Left ventricle myocardium inferior (tissue), 1 donor: ENCODE results near the gene SNRPD1. TPM values are rescaled to one million over a fixed set of nuclear protein-coding genes. Genes with fewer than 3 reads are reported as not detected.

ENCODE experiments used
- DNase-seq: peaks from one replicate; pipeline ENCODE4 v3.0.0-alpha.2; 2020
- H3K27ac ChIP-seq: fragments of 200-600 bp; replicated peaks from 2 replicates; pipeline ENCODE4 v1.8.0; 2021
- H3K27me3 ChIP-seq: fragments of 200-600 bp; 2 replicates; pipeline ENCODE4 v1.8.0; 2021; ENCODE audit warnings: low read depth
- H3K36me3 ChIP-seq: fragments of 200-600 bp; 2 replicates; pipeline ENCODE4 v1.8.0; 2021
- H3K4me1 ChIP-seq: fragments of 200-600 bp; 2 replicates; pipeline ENCODE4 v1.8.0; 2021
- H3K4me3 ChIP-seq: fragments of 200-600 bp; 2 replicates; pipeline ENCODE4 v1.8.0; 2021; ENCODE audit warnings: mild to moderate bottlenecking, moderate library complexity
- H3K9me3 ChIP-seq: fragments of 200-600 bp; replicated peaks from 2 replicates; pipeline ENCODE4 v1.8.0; 2021
- intact Hi-C: fragments of 100-400 bp; cut with micrococcal nuclease; formaldehyde crosslinking; loops from one replicate; pipeline ENCODE4 v1.11.0; 2022
- total RNA-seq: library from RNA; stranded (reverse); fragmentation: NEBNext Ultra II Directional; extraction: Animal tissue kit (Norgen Biotek cat#: 25700); gene quantifications from one replicate; pipeline ENCODE4 v1.2.1, GENCODE V29; 2021
- TF ChIP-seq, protein P1 (sequence below): fragments of 200-600 bp; IDR thresholded peaks from 2 replicates; pipeline ENCODE4 v1.8.0; 2021; ENCODE audit warnings: antibody characterized with exemption, mild to moderate bottlenecking, borderline replicate concordance
- donor health status: DM: no; HTN: yes; CAD: no; lungs with severe emphysema.

Gene SNRPD1
- total RNA-seq, 1 donor from 2014 or later: 23.9 TPM

DNA sequence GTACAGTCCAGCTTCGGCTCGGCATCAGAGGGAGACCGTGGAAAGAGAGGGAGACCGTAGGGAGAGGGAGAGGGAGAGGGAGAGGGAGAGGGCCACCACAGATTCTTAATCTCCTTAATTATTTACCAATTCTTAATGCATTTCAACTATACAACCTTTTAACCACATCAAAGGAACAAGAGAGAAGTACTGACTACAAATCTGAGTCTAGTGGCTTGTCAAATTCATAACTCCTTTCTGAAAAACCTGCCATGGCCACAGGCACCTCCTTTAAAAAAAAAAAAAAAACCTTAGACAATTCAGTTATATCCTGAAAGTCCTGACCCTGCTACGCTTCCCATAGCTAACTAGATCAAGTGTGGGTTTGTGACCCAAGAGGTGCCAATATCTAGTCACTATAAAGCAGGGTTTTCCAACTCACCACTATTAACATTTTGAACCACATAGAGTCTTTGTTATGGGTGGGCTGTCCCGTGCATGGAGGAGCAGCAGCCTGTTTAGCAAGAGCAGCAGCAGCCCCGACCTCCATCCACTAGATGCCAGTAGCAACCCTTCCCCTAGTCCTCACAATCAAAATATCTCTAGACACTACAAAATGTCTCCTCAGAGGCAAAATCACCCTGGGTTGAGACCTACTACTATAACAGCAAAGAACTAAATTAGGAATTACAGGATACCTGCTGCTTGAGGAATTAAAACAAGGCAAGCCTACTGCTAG lies 18.4 kb upstream of the SNRPD1 start:
- no peak overlapping the region for H3K27ac ChIP-seq
- peaks cover 27% of the 10 kb centered on the region for H3K4me1 ChIP-seq
- DNase-seq: no peak
- TF ChIP-seq, protein P1, sequence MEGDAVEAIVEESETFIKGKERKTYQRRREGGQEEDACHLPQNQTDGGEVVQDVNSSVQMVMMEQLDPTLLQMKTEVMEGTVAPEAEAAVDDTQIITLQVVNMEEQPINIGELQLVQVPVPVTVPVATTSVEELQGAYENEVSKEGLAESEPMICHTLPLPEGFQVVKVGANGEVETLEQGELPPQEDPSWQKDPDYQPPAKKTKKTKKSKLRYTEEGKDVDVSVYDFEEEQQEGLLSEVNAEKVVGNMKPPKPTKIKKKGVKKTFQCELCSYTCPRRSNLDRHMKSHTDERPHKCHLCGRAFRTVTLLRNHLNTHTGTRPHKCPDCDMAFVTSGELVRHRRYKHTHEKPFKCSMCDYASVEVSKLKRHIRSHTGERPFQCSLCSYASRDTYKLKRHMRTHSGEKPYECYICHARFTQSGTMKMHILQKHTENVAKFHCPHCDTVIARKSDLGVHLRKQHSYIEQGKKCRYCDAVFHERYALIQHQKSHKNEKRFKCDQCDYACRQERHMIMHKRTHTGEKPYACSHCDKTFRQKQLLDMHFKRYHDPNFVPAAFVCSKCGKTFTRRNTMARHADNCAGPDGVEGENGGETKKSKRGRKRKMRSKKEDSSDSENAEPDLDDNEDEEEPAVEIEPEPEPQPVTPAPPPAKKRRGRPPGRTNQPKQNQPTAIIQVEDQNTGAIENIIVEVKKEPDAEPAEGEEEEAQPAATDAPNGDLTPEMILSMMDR: no peak
- no peaks in the 10 kb centered on the region for H3K9me3 ChIP-seq
- intact Hi-C loops: no loop called here
- no peak overlapping the region for H3K4me3 ChIP-seq
- H3K36me3 ChIP-seq: no peaks in the 10 kb centered on the region
- H3K27me3 ChIP-seq: no peaks in the 10 kb centered on the region

DNA sequence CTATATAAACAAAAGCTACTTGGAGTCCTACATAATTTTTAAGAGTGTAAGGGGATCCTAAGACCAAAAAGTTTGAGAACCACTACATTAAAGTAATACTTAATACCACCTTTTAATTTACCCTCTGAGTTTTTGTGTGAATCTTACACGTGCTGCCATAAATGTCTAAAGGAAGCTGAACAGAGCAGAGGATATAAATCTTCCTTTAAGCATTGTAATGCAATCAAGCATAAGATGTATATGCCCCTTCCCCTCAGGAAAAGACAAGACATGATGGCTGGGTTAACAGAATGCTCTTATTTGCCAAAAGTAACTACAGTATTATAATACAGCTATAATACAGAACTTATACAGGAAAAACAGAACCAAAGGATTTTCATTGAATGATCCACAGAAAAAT lies 14.5 kb upstream of the SNRPD1 start:
- intact Hi-C loops: no loop called here
- Histone ChIP-seq H3K9me3 (no peaks in the 10 kb centered on the region), H3K27me3 (no peaks in the 10 kb centered on the region), H3K36me3 (no peaks in the 10 kb centered on the region), H3K27ac (no peak overlapping the region), H3K4me1 (peaks cover 41% of the 10 kb centered on the region), H3K4me3 (no peak overlapping the region)
- DNase-seq: no peak
- TF ChIP-seq, protein P1: no peak

DNA sequence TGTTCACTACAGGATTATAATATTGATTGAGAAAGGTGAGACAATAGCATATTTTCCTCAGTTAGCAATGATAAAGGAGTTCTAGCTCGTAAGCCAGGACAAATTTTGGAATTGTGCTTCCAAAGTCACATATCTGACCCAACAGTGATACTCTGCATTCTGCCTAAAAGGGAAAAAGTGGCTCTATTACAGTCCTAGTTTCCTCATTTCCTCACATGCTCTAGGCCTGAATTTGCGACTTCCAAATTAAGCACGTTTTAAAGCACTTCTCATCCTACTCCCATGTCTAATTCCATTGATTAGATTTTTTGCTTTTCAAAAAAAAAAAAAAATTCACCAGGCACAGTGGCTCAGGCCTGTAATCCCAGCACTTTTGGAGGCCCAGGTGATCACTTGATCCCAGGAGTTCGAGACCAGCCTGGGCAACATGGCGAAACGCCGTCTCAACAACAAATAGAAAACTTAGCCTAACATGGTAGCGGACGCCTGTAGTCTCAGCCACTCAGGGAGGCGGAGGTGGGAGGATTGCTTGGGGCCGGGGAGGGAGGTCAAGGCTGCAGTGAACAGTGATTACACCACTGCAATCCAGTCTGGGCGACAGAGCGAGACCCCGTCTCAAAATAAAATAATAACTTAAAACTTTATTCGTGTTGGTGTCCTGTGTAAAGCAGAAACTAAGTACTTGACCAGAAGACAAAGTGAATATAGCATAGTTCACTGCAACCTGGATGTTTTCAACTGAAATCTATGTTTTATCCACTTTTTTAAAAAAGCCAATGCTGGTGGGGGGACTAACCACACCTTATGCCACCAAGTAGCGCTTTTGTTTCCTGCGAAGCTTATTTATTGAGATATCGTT lies 13.2 kb upstream of the SNRPD1 start:
- TF ChIP-seq, protein P1: no peak
- H3K4me1 ChIP-seq: peaks cover 41% of the 10 kb centered on the region
- DNase-seq: no peak
- intact Hi-C loops: no loop called here
- H3K36me3 ChIP-seq: no peaks in the 10 kb centered on the region
- peak overlapping the region; percentile 99 for H3K4me3 ChIP-seq
- H3K27me3 ChIP-seq: no peaks in the 10 kb centered on the region
- H3K27ac ChIP-seq: peak overlapping the region; percentile 96
- no peaks in the 10 kb centered on the region for H3K9me3 ChIP-seq

DNA sequence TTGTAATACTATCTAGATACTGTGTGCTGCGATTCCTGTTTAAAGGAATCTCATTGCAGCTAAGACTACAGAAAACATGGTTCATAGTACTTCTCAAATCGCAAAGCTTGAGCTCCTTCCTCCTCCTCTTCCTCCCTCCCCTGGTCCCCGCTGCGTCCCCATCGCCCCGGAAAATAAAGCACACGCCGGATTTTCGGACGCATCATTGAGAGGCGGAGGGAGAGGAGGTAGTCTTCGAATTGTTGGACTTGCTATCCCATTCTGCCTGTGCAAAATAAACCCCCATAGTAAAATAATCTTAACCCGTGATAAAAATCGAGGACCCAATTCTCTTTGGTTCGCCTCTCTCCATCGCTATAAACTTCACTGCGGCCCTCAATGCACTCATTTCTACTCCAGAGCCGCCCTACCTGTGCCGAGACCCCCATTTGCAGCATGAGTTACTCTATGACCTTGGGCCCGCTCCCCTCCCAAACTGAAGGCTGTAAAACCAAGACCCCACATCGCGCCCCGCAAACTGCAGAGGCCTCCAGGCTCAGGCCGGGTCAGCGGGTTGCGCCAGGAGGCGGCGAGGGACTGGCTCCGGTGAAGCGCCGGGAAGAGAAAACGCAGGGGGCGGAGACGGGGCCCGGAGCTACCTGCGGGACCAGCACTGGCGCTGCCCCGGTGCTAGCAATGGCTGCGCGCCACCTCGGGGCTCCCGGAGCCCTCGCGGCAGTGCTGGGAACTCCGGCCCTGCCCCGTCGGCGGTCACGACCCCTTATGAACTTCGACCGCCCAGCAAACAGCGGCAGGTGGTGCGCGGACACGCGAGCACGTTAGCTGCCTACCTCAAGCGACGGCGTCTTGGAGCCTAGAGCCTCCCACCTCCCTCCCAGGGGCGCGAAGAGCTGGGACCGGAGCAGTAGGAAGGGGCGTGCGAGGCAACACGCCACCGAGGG lies 12.3 kb upstream of the SNRPD1 start:
- Histone ChIP-seq H3K4me1 (peaks cover 41% of the 10 kb centered on the region), H3K36me3 (no peaks in the 10 kb centered on the region), H3K4me3 (peak overlapping the region; percentile 99), H3K9me3 (no peaks in the 10 kb centered on the region), H3K27ac (peak overlapping the region; percentile 96), H3K27me3 (no peaks in the 10 kb centered on the region)
- intact Hi-C loops: no loop called here
- TF ChIP-seq, protein P1: no peak
- DNase-seq: peak; percentile 45
